HAP-1 (cell line): ENCODE data around the gene DDI2.
A peak's percentile ranks its signal among the peaks of the same experiment; 100 is the strongest.
"Not testable (repeated sequence)": the region's sequence is repeated elsewhere in the genome, so short reads cannot be mapped to it uniquely, and the experiment has no call there.

ENCODE experiments used
- DNase-seq, 2 experiments: peaks; one replicate each; pipeline ENCODE4 v3.0.0-alpha.2; 2016 to 2020; ENCODE audit warnings: low spot score in 2 of 2
- H3K27me3 ChIP-seq: fragments of 250-450 bp; sonication (Bioruptor Pico); 2 replicates; pipeline ENCODE4 v1.5.1; 2020; ENCODE audit warnings: low read depth, mild to moderate bottlenecking, moderate library complexity
- H3K36me3 ChIP-seq: fragments of 250-450 bp; sonication (Bioruptor Pico); replicated peaks from 2 replicates; pipeline ENCODE4 v1.5.1; 2020; ENCODE audit warnings: mild to moderate bottlenecking
- H3K4me1 ChIP-seq: fragments of 250-450 bp; sonication (Bioruptor Pico); 2 replicates; pipeline ENCODE4 v1.5.1; 2020; ENCODE audit warnings: mild to moderate bottlenecking
- H3K4me3 ChIP-seq: fragments of 250-450 bp; sonication (Bioruptor Pico); 2 replicates; pipeline ENCODE4 v1.5.1; 2020; ENCODE audit warnings: mild to moderate bottlenecking, moderate library complexity
- H3K9me3 ChIP-seq: fragments of 250-450 bp; sonication (Bioruptor Pico); 2 replicates; pipeline ENCODE4 v1.5.1; 2020; ENCODE audit warnings: mild to moderate bottlenecking, moderate library complexity
- in situ Hi-C: fragments of 300-500 bp; cut with MboI; formaldehyde crosslinking; loops from 3 replicates; pipeline ENCODE4 v1.14.3; 2020; ENCODE audit warnings: low sequenced_read_pairs, inconsistent platforms, mixed read lengths

DDI2 gene

DNA sequence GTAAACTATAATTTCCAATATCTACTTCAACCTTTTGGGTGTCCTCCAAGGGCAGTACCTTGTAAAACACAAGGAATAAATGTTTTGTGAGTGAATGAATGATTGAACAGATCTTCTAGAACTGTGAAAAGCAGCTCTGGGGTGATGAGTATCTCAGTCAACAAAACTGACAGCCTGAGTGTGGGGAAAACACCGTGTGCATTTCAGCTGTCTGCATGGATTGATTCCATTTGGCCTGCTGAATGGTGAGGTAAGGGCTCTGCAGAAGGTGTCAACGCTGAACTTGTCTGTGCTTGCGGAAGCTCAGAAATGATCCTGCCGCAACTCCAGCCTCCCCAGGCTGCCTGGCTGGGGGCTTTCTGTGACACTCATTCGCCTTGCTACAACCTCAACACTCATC lies 25.0 kb upstream of the DDI2 start:
- no peaks in the 10 kb centered on the region for H3K36me3 ChIP-seq
- H3K4me3 ChIP-seq, result no peak overlapping the region
- no peaks in the 10 kb centered on the region; the same call in 1 of the 2 replicates for H3K27me3 ChIP-seq
- no peak for DNase-seq
- H3K9me3 ChIP-seq, result no peaks in the 10 kb centered on the region
- in situ Hi-C loops, result no loop called here
- H3K4me1 ChIP-seq, result no peaks in the 10 kb centered on the region

DNA sequence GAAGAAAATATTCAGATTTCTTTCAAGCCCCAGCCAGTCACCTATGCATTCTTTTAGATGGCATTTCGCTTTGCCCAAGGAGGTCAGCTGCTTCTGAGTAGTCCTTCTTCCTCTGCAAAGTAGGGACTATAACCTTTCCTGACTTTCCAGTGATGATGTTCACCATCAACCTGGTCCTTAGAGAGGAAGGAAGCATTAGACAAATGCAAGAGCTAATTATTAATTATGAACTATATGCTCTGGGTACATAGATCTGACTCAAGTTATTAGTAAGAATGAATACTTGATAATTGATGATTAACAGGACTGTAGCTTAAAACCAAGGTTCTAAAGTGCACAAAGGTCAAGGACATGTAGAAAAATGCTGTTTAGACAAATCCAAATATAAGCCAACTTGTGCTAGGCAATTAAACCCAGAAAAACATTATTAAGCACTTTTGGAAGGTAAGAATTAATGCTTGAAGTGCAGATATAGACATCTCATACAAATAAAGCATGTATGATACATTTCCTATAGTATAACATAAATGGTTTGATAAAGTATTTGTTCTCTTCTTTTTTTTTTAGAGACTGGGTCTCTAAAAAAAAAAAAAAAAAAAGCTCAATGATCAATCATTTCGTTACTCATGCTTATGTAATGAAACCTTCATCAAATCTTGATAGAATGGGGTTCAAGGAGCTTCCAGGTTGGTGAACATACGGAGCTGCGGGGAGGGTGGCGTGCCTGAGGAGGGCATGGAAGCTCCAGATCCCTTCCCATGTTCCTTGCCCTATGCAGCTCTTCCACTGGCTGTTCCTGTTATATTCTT lies 21.2 kb upstream of the DDI2 start:
- Histone ChIP-seq H3K4me3 (no peak overlapping the region), H3K9me3 (no peaks in the 10 kb centered on the region), H3K4me1 (no peaks in the 10 kb centered on the region), H3K27me3 (no peaks in the 10 kb centered on the region; the same call in 1 of the 2 replicates), H3K36me3 (no peaks in the 10 kb centered on the region)
- in situ Hi-C loops, result no loop called here
- no peak for DNase-seq

DNA sequence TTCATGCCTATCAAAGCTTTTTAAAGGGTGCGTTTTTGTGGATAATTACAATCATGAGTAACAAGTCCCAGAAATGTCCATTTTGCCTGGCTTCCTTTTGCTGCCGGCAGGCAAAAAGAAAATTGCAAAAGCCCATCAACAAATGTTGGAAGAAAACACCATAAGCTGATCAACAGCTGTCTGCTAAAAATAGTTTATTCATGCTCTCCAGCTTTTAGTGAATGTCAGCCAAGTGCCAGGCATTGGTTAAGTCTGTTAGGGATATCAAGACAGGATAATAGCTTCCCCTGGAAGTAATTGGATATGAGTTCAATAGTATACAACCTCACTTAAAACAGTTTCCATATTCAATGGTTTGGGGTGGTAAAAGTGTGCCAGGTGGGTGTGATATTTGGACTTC lies 18.8 kb upstream of the DDI2 start:
- DNase-seq, result no peak
- in situ Hi-C loops, result no loop called here
- no peaks in the 10 kb centered on the region for H3K4me1 ChIP-seq
- H3K36me3 ChIP-seq, result no peaks in the 10 kb centered on the region
- no peaks in the 10 kb centered on the region; the same call in 1 of the 2 replicates for H3K27me3 ChIP-seq
- no peaks in the 10 kb centered on the region for H3K9me3 ChIP-seq
- H3K4me3 ChIP-seq, result no peak overlapping the region

DNA sequence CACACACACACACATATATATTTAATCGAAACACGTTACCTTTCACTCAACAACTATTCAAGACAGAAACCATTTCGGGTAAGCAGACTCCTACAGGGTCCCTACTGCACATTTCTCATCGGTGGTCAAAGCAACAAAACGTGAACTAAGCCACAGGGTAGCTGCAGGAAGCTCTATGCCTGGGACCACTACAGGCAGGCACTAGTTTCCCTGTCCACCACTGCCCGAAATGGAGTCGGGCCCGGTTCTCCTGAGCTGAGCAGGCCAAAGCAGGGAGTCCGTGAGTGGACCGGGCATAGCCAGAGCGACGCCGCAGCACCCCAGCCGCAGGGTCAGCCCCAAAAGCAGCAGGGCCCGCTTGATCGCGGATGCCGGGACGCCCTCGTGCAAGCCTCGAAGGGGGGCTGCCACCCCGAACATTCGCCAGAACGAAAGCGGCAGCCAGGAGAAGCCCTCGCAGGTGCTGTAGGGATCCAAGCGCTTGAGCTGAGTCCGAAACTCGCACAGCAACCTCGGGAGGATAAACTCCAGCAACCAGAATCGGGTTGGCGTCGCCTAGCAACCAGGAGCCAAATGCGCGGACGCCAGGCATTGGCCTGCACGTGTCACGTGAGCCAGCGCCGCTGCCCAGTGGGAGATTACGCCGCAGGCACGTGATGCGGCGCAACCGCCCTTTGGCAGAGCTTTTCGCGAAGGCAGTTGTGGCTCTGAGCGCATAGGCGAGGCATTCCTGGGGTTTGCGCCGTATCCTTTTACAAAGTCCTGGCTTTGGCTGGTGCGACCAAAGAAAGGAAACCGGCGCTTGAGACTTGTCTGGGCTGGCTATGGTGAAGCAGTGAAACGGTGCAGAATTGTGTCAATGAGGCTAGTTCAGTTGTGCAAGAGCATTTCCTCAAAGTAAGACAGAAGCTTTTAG lies 13.9 kb upstream of the DDI2 start:
- in situ Hi-C loops, result no loop called here

DNA sequence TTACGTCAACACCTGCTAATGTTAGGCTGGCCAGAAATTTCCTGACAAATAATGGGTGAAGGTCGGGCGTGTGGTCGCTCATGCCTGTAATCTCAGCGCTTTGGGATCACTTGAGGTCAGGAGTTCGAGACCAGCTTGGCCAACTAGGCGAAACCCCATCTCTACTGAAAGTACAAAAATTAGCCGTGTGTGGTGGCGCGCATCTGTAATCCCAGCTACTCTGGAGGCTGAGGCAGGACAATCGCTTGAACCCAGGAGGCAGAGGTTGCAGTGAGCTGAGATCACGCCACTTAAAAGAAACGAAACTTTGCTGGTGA lies 13.3 kb upstream of the DDI2 start:
- H3K4me3 ChIP-seq, in situ Hi-C loops, H3K4me1 ChIP-seq, DNase-seq, H3K9me3 ChIP-seq, H3K36me3 ChIP-seq, H3K27me3 ChIP-seq: not testable (repeated sequence)

More for the DNA sequence above, 13.9 kb upstream of the DDI2 start:
- H3K4me1 ChIP-seq, result no peaks in the 10 kb centered on the region
- H3K9me3 ChIP-seq, result no peaks in the 10 kb centered on the region
- H3K27me3 ChIP-seq, result no peaks in the 10 kb centered on the region
- no peak overlapping the region for H3K4me3 ChIP-seq
- no peaks in the 10 kb centered on the region for H3K36me3 ChIP-seq
- no peak for DNase-seq

DNA sequence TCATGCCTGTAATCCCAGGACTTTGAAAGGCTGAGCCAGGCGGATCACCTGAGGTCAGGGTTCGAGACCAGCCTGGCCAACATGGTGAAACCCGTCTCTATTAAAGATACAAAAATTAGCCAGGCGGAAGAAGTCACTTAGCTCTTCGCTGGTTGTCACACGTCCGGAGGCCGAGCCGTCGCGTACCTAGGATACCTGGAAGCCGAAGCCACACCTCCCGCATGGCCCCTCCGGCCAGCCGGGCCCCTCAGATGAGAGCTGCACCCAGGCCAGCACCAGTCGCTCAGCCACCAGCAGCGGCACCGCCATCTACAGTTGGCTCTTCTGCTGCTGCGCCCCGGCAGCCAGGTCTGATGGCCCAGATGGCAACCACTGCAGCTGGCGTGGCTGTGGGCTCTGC lies 12.9 kb upstream of the DDI2 start:
- in situ Hi-C loops, H3K4me3 ChIP-seq, H3K4me1 ChIP-seq, H3K36me3 ChIP-seq, DNase-seq, H3K9me3 ChIP-seq, H3K27me3 ChIP-seq: not testable (repeated sequence)

DNA sequence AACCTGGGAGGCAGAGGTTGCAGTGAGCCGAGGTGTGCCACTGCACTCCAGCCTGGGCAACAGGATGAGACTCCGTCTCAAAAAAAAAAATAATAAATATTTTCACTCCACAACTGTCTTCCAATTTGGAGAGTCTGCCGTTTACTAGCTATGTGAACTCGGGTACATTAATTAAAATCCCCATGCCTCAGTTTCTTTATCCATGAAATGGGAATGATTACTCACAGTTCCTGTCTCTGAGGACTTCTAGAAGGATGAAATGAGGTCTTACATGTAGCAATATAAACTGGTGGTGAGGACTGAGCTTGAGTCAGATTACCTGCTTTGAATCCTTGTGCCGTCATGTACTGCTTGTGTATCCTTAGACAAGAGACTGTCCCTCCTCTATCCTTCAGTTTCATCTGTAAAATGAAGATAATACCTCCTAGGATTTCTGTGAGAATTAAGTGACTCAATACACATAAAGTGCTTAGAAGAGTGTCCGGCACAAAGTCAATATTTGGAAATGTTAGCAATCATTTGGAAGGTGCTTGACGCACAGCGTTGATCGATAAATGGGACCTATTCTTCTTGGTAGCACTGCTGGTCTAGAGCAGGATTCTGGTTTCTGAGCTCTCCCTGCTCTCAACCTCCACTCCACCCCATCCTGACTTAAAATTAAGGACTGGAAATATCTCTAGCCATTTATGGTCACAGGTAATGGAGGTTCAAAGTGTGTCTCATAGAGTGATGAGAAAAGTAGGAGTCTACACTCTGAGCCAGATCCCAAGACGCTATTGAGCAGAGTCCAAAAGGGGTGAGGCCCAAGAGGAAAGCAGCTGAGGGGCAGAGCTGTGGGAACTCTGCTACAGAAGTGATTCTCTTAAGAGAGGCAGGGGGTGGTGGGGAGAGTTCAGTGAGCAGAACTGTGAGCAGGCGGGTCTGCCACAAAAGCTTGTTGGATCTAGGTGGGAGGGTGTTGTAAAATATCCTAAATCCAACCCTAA lies 11.6 kb upstream of the DDI2 start:
- no peaks in the 10 kb centered on the region for H3K27me3 ChIP-seq
- H3K9me3 ChIP-seq, result no peaks in the 10 kb centered on the region
- H3K36me3 ChIP-seq, result no peaks in the 10 kb centered on the region
- in situ Hi-C loops, result no loop called here
- H3K4me1 ChIP-seq, result no peaks in the 10 kb centered on the region; the same call in 1 of the 2 replicates
- no peak overlapping the region for H3K4me3 ChIP-seq
- no peak for DNase-seq

DNA sequence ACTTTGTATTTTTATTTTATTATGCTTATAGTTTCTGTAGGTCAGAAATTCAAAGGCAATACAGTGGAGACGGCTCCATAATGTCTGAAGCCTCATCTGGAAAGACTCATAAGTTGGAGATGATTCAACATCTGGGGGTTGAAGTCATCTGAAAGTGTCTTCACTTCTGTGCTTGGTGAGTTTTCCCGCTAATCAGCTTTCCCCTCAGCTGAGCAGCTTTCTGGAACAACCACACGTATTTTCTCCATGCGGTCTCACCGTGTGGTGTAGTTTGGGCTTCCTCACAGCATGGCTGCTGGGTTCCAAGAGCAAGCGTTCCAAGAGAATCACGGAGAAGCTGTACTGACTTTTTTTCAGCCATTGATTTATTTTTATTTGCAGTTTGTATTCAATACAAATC lies 7.6 kb upstream of the DDI2 start:
- in situ Hi-C loops, result no loop called here
- Histone ChIP-seq H3K4me3 (no peak overlapping the region), H3K36me3 (no peaks in the 10 kb centered on the region), H3K4me1 (no peaks in the 10 kb centered on the region; the same call in 1 of the 2 replicates), H3K9me3 (no peaks in the 10 kb centered on the region), H3K27me3 (no peaks in the 10 kb centered on the region)
- DNase-seq, result no peak

DNA sequence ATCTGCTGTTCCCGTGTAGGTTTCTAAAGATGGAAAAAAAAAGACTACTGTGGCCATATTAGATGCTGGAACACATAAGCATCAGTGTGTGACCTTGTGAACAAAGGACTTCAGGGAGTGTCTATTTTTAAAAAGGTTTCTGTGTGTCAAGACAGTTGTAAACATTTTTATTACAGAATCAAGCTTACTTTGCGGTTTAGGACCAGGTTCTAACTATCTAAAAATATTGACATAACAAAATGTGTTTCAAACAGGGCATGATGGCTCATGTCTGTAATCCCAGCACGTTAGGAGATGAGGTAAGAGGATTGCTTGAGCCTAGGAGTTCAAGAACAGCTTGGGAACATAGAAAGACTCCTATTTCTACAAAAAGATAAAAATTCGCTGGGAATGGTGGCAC lies 7.1 kb upstream of the DDI2 start:
- no peaks in the 10 kb centered on the region for H3K27me3 ChIP-seq
- in situ Hi-C loops, result no loop called here
- H3K4me1 ChIP-seq, result no peaks in the 10 kb centered on the region; the same call in 1 of the 2 replicates
- H3K4me3 ChIP-seq, result no peak overlapping the region
- H3K9me3 ChIP-seq, result no peaks in the 10 kb centered on the region
- DNase-seq, result no peak
- no peaks in the 10 kb centered on the region for H3K36me3 ChIP-seq

DNA sequence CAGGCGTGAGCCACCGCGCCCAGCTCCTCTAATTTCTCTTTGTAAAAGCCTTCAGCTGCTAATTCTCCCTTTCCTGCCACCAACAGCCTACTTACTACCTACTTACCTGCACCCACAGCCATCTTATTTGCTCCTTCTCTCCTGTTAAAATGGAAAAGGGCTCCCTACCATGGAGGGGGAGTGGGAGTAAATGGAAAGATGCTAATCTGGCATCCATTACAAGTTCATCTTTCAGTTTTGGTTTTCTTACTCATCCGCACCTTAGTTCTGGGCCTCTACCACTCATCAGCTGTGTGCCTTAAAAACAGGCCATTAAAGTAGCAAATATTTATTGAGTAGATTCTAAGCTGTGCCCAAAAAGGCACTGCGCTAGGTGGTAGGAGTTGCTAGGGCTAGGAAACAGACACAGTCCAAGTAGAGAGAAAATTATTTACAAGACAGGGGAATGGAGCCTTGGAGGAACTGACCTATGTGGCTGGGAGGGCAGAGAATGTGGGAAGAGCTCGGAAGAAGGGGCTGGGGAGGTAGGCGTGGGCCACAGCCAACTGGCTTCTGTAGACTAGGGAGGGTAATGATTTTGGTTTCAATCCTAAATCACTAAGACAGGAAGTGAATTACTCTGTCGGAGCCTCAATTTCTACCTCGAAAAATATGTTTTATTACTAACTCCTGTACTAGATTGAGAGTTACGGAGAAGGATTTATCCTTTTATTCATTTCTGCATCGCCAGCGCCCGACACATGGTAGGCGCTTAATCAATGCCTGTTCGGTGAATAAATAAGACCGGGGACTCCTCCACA lies 685 bp upstream of the DDI2 start:
- Histone ChIP-seq H3K36me3 (peaks cover 9% of the 10 kb centered on the region), H3K4me3 (peak overlapping the region; percentile 33), H3K27me3 (no peaks in the 10 kb centered on the region), H3K9me3 (no peaks in the 10 kb centered on the region), H3K4me1 (peaks cover 18% of the 10 kb centered on the region)
- DNase-seq, result peak; percentile 29 to 44
- in situ Hi-C loops, result no loop called here

DNA sequence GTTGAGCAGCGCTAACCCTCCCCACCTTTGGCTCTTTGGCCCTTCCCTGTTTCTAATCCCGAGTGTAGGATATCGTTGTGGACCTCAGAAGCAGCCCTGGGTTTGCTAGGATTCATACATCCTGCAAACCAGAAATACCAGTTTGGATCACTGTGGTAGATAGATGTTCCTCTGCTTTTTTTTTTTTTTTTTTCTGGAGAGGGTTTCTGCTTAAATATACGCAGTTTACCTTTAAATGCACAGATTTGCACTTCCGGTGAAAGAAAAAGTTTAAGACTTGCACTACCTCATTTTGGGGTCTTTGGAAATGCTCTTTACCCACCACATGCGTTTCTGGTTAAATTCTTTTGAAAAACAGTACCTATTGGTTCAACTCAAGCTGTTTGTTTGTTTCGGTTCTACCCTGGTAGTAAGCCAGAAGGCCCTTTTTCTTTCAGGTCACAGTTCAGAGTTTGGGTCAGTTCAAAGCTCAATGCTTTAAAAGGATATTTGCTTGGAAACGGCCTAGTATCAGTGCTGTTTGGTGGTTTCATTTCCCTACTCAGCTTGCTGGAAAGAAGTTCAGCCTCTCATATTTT lies 908 bp downstream of the DDI2 start:
- no peaks in the 10 kb centered on the region for H3K9me3 ChIP-seq
- in situ Hi-C loops, result no loop called here
- no peak for DNase-seq
- peaks cover 9% of the 10 kb centered on the region for H3K36me3 ChIP-seq
- peaks cover 18% of the 10 kb centered on the region for H3K4me1 ChIP-seq
- no peaks in the 10 kb centered on the region for H3K27me3 ChIP-seq
- peak overlapping the region; percentile 77 for H3K4me3 ChIP-seq

DNA sequence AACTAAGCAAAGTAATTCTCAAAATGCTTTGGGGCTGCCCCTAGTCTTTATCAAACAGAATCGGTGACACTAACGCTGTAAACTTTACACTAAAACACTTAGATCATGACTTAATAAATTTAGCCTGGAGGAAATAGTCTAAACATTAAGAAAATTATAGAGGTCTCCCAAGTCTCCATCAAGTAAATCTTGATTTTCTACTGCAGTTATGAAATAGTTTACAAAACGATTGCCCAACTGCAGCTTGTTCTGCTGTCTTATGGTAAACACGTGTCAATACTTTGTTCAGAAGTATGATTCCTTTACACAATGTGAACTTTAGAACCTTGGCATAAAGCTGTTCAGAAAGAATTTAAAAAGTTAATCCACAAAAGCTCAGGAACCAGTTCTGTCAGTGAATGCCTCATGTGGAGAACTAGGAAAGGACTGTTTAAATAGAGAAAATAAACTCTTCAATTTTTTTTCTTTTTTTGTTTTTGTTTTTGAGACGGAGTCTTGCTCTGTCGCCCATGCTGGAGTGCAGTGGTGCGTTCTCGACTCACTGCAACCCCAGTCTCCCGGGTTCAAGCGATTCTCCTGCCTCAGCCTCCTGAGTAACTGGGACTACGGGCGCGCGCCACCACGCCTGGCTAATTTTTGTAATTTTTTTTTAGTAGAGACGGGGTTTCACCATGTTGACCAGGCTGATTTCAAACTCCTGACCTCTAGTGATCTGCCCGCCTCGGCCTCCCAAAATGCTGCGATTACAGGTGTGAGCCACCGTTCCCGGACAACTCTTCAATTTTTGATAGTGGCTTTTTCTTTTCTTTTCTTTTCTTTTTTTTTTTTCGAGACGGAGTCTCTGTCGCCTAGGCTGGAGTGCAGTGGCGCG lies 1.6 kb downstream of the DDI2 start:
- peak overlapping the region; percentile 77 for H3K4me3 ChIP-seq
- H3K4me1 ChIP-seq, result peaks cover 18% of the 10 kb centered on the region
- no peak for DNase-seq
- no peaks in the 10 kb centered on the region for H3K9me3 ChIP-seq
- no peaks in the 10 kb centered on the region for H3K27me3 ChIP-seq
- in situ Hi-C loops, result no loop called here
- peaks cover 9% of the 10 kb centered on the region for H3K36me3 ChIP-seq
